ENCODE data around the gene ZNF746.

The ZNF746 gene

DNA sequence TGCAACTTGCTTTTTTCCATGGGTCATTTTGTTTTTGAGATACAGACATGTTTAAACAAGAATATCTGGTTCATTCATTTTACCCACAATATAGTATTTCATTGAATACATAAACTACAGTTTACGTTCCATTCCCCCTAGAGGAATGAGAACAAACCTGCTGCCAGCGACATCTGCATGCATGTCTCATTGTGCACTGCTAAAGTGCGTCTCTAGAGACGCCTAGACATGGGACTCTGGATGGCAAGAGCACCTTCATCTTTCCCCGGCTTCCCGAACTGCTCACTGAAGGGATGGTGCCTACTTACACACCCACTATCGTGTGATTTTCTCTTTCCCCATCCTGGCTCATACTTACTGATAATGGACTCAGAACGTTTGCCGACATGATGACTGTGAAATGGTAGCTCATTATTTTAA is 35.5 kb downstream of the ZNF746 start:
- Histone ChIP-seq H3K27ac (ENCODE audit: low read depth, low read length) (no peak overlapping the region), H3K36me3 (ENCODE audit: control insufficient read depth, insufficient read depth, low read length) (no peaks in the 10 kb centered on the region), H3K9ac (ENCODE audit: low read length) (no peak overlapping the region), H3K4me3 (ENCODE audit: low read length) (no peak overlapping the region), H3K4me1 (ENCODE audit: control insufficient read depth, insufficient read depth, low read length) (peaks cover 3% of the 10 kb centered on the region), H3K27me3 (ENCODE audit: control insufficient read depth, insufficient read depth, low read length) (no peaks in the 10 kb centered on the region)

DNA sequence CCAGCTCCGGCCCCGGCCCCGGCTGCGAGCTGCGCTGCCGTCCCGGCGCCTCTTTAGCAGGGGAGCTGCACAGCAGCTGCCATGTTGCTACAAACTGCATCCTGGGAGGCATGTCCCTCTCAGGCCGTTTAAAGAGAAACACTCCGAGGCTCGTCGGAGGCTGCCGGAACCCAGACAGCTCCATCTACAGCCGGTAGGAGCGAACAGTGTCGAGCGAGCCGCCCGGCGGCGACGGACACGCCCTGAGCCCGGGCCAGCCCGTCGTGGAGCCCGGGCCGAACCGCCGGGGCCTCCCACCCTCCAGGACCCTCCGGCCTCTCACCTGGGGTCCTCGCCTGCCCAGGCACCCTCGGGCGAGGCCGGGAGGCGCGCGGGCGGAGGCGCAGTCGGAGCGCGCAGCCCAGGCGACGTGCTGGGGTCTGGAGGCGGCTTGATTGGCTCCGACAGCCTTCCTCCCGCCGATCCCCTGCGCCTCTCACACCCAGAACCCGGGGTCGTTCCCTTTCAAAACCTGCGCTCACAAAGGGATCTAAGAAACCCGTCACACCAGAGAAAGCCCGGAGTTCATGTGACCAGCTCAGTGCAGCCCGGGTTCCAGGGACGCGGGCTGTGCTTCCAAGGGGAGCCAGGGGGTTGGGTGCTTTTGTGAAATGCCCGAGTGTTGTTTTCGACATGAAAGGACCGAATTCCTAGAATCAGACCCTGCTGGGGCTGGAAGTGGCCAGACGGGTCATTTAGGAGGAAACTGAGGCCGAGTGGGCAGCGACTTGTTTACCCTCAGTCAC is 36.9 kb downstream of the ZNF746 start, which contains the start of gene ZNF777:
Gene ZNF777, minus strand, starts transcription at position 570 of the 785 bp plus-strand sequence. CDS start 5,040 bp downstream, outside the sequence.
- H3K36me3 ChIP-seq (ENCODE audit: control insufficient read depth, insufficient read depth, low read length) = no peaks in the 10 kb centered on the region
- H3K4me1 ChIP-seq (ENCODE audit: control insufficient read depth, insufficient read depth, low read length) = peaks cover 3% of the 10 kb centered on the region
- H3K9ac ChIP-seq (ENCODE audit: low read length) = peak within 1 kb of the TSS; percentile 51
- H3K27me3 ChIP-seq (ENCODE audit: control insufficient read depth, insufficient read depth, low read length) = no peaks in the 10 kb centered on the region
- H3K27ac ChIP-seq (ENCODE audit: low read depth, low read length) = peak within 1 kb of the TSS; percentile 79
- H3K4me3 ChIP-seq (ENCODE audit: low read length) = peak within 1 kb of the TSS; percentile 70

DNA sequence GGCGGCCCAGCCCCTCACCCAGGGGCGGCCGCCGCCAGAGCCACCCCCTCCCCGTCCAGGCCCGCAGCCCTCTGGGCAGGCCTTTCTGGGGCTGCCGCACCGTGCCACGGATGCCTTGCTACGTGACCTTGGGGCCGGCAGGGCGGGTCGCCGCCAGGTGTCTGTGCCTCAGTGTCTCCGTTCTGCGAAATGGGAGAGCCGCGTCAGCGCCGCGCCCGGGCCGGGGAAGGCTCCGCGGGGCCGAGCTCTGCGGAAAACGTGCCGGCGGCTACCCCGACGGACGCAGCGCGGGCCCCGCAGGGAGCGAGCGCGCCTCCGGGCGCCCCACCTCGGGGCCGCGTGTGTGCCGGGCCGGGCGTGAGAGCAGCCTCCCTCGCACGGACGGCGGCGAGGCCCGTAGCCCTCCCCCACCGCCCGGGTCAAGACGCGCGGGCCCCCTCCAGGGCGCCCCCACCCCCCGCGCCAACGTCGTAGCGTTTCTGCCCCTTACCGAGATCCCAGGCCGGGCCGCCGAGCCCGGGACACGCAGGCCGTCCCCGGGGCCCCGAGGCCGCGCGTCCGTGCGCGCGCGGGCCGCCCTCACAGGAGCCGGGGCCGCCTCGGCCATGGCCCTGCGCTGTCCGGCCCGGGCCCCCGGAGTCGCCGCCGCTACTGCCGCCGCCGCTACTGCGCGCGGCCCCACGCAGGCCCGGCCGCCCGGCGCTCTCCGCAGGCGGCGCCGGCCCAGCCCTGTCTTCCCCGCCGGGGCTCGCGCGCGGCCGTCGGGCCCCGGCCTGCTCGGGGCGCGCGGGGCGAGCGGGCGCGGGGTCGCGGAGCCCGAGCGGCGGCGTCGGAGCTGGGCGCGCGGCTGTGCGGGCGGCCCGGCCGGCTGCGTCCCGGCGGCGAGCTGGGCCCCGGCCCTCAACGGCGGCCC is 37.8 kb downstream of the ZNF746 start:
- Histone ChIP-seq H3K4me1 (ENCODE audit: control insufficient read depth, insufficient read depth, low read length) (peaks cover 3% of the 10 kb centered on the region), H3K27ac (ENCODE audit: low read depth, low read length) (no peak overlapping the region), H3K9ac (ENCODE audit: low read length) (no peak overlapping the region), H3K36me3 (ENCODE audit: control insufficient read depth, insufficient read depth, low read length) (peaks cover 4% of the 10 kb centered on the region), H3K27me3 (ENCODE audit: control insufficient read depth, insufficient read depth, low read length) (no peaks in the 10 kb centered on the region), H3K4me3 (ENCODE audit: low read length) (peak overlapping the region; percentile 34)

DNA sequence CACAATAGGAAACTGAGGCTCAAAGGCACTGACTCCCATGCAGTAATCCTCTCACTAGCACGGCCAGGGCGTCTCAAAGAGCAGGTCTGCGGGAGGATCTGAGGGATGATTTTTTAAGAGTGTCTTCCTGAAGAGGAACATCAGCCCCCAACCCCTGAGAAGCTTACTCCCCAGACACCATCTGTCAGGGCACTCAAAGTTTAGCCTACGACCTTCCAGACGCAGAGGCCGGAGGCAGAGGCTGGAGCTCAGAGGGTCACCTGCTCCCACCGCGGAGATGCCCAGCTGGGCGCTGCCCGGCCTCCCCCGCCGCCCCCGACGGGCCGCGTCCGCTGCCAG is 38.4 kb downstream of the ZNF746 start:
- no peak overlapping the region for H3K27ac ChIP-seq (ENCODE audit: low read depth, low read length)
- H3K36me3 ChIP-seq (ENCODE audit: control insufficient read depth, insufficient read depth, low read length) = peaks cover 10% of the 10 kb centered on the region

DNA sequence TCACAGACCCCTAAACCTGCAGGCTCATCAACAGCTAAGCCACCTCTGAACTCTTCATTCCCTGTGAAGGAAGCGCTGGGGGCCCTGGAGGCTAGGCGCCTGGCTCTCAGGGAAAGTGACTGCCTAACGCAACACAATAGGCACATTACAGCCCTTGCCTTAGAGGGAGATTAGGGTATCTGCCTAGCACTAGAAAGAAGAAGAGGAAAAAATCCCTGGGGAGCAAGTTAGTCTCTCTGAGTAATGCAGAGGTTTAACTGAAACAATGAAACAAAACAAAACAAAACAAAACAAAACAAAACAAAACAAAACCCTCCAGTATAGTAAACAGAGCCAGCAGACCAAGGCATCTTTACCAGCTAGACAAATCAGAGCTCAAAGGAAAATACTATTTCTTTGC is 39.4 kb downstream of the ZNF746 start:
- H3K36me3 ChIP-seq (ENCODE audit: control insufficient read depth, insufficient read depth, low read length) = peaks cover 14% of the 10 kb centered on the region
- H3K4me1 ChIP-seq (ENCODE audit: control insufficient read depth, insufficient read depth, low read length) = peaks cover 3% of the 10 kb centered on the region
- no peaks in the 10 kb centered on the region for H3K27me3 ChIP-seq (ENCODE audit: control insufficient read depth, insufficient read depth, low read length)
- H3K27ac ChIP-seq (ENCODE audit: low read depth, low read length) = no peak overlapping the region
- H3K4me3 ChIP-seq (ENCODE audit: low read length) = no peak overlapping the region
- no peak overlapping the region for H3K9ac ChIP-seq (ENCODE audit: low read length)

More for the DNA sequence above, 38.4 kb downstream of the ZNF746 start:
- no peaks in the 10 kb centered on the region for H3K27me3 ChIP-seq (ENCODE audit: control insufficient read depth, insufficient read depth, low read length)
- H3K4me3 ChIP-seq (ENCODE audit: low read length) = peak overlapping the region; percentile 34
- H3K9ac ChIP-seq (ENCODE audit: low read length) = no peak overlapping the region
- H3K4me1 ChIP-seq (ENCODE audit: control insufficient read depth, insufficient read depth, low read length) = peaks cover 3% of the 10 kb centered on the region

DNA sequence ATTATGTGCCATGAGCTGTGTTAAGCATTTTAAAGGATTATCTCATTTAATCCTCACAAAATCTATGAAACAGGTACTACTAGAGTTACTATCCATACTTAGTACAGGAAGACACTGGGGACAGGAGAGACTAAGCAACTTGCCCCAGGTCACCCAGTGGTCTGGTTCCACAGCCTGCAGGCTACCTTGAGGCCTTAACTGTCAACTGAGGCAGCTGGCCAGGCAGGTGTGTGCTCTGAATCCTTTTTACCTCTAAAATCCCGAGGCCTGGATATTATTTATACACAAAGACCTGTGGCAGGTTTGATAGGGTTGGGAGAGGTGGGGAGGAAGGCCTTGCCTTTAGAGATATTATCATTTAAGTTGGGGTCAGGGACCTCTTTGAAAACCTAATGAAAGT is 39.8 kb downstream of the ZNF746 start:
- H3K4me1 ChIP-seq (ENCODE audit: control insufficient read depth, insufficient read depth, low read length) = peaks cover 3% of the 10 kb centered on the region
- H3K27ac ChIP-seq (ENCODE audit: low read depth, low read length) = no peak overlapping the region
- H3K9ac ChIP-seq (ENCODE audit: low read length) = no peak overlapping the region
- H3K36me3 ChIP-seq (ENCODE audit: control insufficient read depth, insufficient read depth, low read length) = peaks cover 16% of the 10 kb centered on the region
- H3K4me3 ChIP-seq (ENCODE audit: low read length) = no peak overlapping the region
- no peaks in the 10 kb centered on the region for H3K27me3 ChIP-seq (ENCODE audit: control insufficient read depth, insufficient read depth, low read length)

DNA sequence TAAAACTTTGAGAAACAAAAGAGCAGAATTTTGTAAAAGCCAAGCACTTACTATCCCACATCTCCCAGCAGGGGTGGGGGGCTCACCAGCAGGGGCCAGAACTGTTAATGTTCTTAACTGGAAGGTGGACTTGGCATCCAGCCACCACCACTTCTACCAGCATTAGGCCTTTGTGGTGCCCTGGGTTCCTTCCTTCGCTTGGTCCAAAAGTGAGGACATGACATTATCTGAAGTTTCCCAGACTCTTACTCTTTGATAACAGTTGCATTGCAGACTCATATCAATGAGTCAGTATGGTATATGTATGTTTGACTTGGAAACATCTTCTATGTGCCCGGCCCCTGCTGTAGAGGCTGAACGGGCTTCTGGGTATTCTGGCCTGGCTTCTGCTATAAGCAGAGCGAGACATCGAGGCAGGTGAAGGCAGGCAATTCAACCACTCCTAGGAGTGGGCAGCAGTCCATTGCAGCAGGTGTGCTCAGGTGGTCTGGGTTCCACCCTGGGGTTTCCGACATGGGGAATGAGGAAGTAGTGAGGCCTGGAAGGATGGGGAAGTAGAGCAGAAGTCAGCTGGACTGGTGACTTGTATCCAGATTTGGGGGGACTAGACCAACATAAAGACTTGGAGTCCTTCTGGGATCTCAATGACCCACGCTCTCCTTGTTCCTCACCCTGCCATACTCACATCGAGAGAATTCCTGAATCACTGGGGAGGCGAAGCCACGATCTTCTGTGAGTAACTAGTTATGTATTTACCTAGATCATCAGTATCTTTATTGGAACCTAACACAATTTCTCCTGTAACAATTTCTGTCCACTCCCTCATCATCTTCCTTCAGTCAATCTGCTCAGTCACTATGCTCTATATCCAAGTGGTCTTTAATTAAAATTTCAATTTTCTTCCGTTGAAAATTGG is 40.8 kb downstream of the ZNF746 start:
- peaks cover 16% of the 10 kb centered on the region for H3K36me3 ChIP-seq (ENCODE audit: control insufficient read depth, insufficient read depth, low read length)
- no peak overlapping the region for H3K4me3 ChIP-seq (ENCODE audit: low read length)
- no peaks in the 10 kb centered on the region for H3K27me3 ChIP-seq (ENCODE audit: control insufficient read depth, insufficient read depth, low read length)
- no peak overlapping the region for H3K27ac ChIP-seq (ENCODE audit: low read depth, low read length)
- H3K9ac ChIP-seq (ENCODE audit: low read length) = no peak overlapping the region
- H3K4me1 ChIP-seq (ENCODE audit: control insufficient read depth, insufficient read depth, low read length) = peaks cover 3% of the 10 kb centered on the region

DNA sequence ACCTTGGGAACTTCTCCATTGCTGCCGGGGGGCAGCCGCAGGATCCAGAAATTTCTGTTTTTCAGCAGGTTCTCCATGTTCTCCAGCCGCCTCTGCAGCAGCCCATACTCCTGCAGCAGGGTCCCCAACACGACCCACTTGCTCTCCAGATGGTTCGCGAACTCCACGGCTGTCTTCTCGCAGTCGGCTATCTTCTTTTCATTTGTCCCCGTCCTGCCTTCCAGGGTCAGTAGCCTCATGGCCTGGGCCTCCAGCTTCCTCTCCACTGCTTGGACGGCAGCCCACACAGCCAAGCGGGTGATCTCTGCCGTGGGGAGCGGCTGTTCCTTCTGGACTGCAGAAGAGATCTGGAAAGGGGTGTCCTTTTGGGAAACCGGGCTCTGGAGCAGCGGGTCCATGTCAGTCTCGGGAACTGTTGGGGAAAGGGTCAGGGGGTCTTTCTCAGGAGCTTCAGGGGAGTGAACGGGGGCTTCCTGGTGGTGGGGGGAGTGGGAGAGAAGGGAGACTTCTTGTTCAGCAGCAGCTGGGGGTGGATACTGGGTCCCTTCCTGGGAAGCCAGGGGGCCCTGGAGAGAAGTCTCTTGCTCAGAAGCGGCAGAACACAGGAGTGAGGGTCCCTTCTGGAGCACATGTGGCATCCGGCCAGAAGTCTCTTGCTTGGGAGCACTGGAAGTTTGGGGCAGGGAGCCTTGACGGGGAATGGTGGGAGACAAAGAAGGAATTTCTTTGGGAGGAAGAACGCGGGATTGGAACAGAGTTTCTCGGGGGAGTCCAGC is 42.2 kb downstream of the ZNF746 start:
- Histone ChIP-seq H3K36me3 (ENCODE audit: control insufficient read depth, insufficient read depth, low read length) (peaks cover 21% of the 10 kb centered on the region), H3K9ac (ENCODE audit: low read length) (no peak overlapping the region), H3K4me3 (ENCODE audit: low read length) (no peak overlapping the region), H3K27me3 (ENCODE audit: control insufficient read depth, insufficient read depth, low read length) (no peaks in the 10 kb centered on the region), H3K27ac (ENCODE audit: low read depth, low read length) (no peak overlapping the region), H3K4me1 (ENCODE audit: control insufficient read depth, insufficient read depth, low read length) (no peaks in the 10 kb centered on the region)

DNA sequence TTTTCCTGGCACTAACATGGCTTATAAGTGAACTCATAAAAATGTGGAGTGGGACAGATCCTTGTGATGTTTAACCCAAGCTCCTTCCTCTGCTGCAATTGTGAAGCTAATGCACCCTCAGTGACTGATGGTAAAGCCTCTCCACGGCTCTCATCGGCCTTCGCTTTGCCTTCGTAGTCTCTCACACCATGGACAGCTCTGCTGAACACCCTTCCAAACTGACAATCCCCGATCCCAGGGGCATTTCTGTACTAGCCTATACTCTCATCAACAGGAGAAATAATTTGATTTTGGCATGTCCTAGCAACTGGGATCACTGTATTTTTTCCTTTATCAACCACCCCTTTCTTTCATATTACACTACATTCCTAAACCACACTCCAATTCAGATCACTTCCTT is 42.9 kb downstream of the ZNF746 start:
- no peak overlapping the region for H3K27ac ChIP-seq (ENCODE audit: low read depth, low read length)
- no peak overlapping the region for H3K4me3 ChIP-seq (ENCODE audit: low read length)
- no peaks in the 10 kb centered on the region for H3K27me3 ChIP-seq (ENCODE audit: control insufficient read depth, insufficient read depth, low read length)
- H3K9ac ChIP-seq (ENCODE audit: low read length) = no peak overlapping the region
- H3K4me1 ChIP-seq (ENCODE audit: control insufficient read depth, insufficient read depth, low read length) = no peaks in the 10 kb centered on the region
- H3K36me3 ChIP-seq (ENCODE audit: control insufficient read depth, insufficient read depth, low read length) = peaks cover 27% of the 10 kb centered on the region

DNA sequence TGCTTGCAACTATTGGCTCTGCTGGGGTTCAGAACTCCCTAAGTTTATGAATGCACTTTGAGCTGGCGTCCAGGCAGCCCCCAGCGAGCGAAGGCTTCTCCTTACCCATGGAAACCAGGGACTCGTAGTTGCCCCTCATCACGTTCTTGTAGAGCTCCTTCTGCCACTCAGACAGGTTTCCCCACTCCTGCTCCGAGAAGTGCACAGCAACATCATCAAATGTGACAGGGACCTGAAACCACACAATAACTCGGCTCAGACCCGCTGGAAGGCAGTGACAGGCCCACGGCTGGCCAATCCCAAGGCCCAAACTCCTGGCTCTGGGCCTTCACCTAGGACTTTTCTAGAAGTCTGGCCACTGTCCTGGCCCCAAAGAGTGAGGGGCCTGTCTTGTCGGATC is 43.6 kb downstream of the ZNF746 start:
- no peak overlapping the region for H3K27ac ChIP-seq (ENCODE audit: low read depth, low read length)
- H3K4me3 ChIP-seq (ENCODE audit: low read length) = no peak overlapping the region
- no peaks in the 10 kb centered on the region for H3K4me1 ChIP-seq (ENCODE audit: control insufficient read depth, insufficient read depth, low read length)
- no peak overlapping the region for H3K9ac ChIP-seq (ENCODE audit: low read length)
- H3K27me3 ChIP-seq (ENCODE audit: control insufficient read depth, insufficient read depth, low read length) = no peaks in the 10 kb centered on the region
- H3K36me3 ChIP-seq (ENCODE audit: control insufficient read depth, insufficient read depth, low read length) = peaks cover 34% of the 10 kb centered on the region

DNA sequence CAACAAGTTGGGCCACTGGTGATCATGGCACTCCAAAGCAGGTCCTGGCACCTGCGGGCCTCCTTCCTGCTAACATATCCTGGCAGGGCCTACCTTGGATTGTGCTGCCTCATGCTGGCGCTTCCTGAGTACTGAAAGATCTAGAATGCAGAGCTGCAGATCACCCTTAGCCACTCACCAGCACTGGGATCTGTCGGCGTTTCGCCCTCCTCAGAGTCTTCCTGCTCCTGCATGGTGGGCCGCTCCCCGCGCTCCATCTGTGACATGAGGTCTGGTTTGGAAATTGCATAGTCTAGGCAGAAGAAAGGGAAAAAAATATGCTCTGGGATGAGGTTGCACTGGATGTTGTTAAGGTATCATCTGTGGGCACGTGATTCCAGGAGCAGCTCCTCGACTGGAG is 46.8 kb downstream of the ZNF746 start:
- no peak overlapping the region for H3K9ac ChIP-seq (ENCODE audit: low read length)
- no peak overlapping the region for H3K27ac ChIP-seq (ENCODE audit: low read depth, low read length)
- no peaks in the 10 kb centered on the region for H3K4me1 ChIP-seq (ENCODE audit: control insufficient read depth, insufficient read depth, low read length)
- H3K36me3 ChIP-seq (ENCODE audit: control insufficient read depth, insufficient read depth, low read length) = peaks cover 47% of the 10 kb centered on the region
- no peak overlapping the region for H3K4me3 ChIP-seq (ENCODE audit: low read length)
- no peaks in the 10 kb centered on the region for H3K27me3 ChIP-seq (ENCODE audit: control insufficient read depth, insufficient read depth, low read length)

Measured in rectal smooth muscle tissue (tissue), 1 donor.